Measurements from ENCODE around the gene FAM228A.
"Not testable (repeated sequence)": the region's sequence is repeated elsewhere in the genome, so short reads cannot be mapped to it uniquely, and the experiment has no call there.

The FAM228A gene

GRCh38 chr2:24174851-24175277 lies at the start of gene FAM228A:
Gene FAM228A (plus strand): TSS chr2:24175053. CDS start chr2:24175481, 428 bp downstream.
- H3K9me3 ChIP-seq (ENCODE audit: severe bottlenecking): no peaks in the 10 kb centered on the region
- no peak for TF ChIP-seq CTCF (IDR thresholded peaks at IDR 0.05; ENCODE audit: low read depth, low read length)
- no peak within 1 kb of the TSS for H3K4me3 ChIP-seq (ENCODE audit: low read depth, low read length)
- DNase-seq: no peak
- H3K27ac ChIP-seq: no peak within 1 kb of the TSS
- no peaks in the 10 kb centered on the region for H3K36me3 ChIP-seq
- H3K27me3 ChIP-seq (ENCODE audit: insufficient read depth, low read depth, severe bottlenecking): no peaks in the 10 kb centered on the region

GRCh38 chr2:24125956-24126355 lies 48.9 kb upstream of the FAM228A start:
- H3K9me3 ChIP-seq (ENCODE audit: severe bottlenecking): no peaks in the 10 kb centered on the region
- no peaks in the 10 kb centered on the region for H3K27me3 ChIP-seq (ENCODE audit: insufficient read depth, low read depth, severe bottlenecking)
- no peak for TF ChIP-seq CTCF (IDR thresholded peaks at IDR 0.05; ENCODE audit: low read depth, low read length)
- H3K36me3 ChIP-seq: no peaks in the 10 kb centered on the region
- H3K4me3 ChIP-seq (ENCODE audit: low read depth, low read length): no peak overlapping the region
- H3K27ac ChIP-seq: no peak overlapping the region
- DNase-seq: no peak

GRCh38 chr2:24132543-24132942 lies 42.3 kb upstream of the FAM228A start:
- H3K9me3 ChIP-seq (ENCODE audit: severe bottlenecking): no peaks in the 10 kb centered on the region
- H3K27ac ChIP-seq: no peak overlapping the region
- no peaks in the 10 kb centered on the region for H3K27me3 ChIP-seq (ENCODE audit: insufficient read depth, low read depth, severe bottlenecking)
- no peak for DNase-seq
- no peak for TF ChIP-seq CTCF (IDR thresholded peaks at IDR 0.05; ENCODE audit: low read depth, low read length)
- H3K4me3 ChIP-seq (ENCODE audit: low read depth, low read length): no peak overlapping the region
- H3K36me3 ChIP-seq: no peaks in the 10 kb centered on the region

GRCh38 chr2:24140305-24140704 lies 34.5 kb upstream of the FAM228A start:
- H3K9me3 ChIP-seq (ENCODE audit: severe bottlenecking); DNase-seq; H3K27ac ChIP-seq; H3K27me3 ChIP-seq (ENCODE audit: insufficient read depth, low read depth, severe bottlenecking); H3K36me3 ChIP-seq; H3K4me3 ChIP-seq (ENCODE audit: low read depth, low read length): not testable (repeated sequence)

- DNase-seq: no peak
- no peak overlapping the region for H3K4me3 ChIP-seq (ENCODE audit: low read depth, low read length)
- no peaks in the 10 kb centered on the region for H3K27me3 ChIP-seq (ENCODE audit: insufficient read depth, low read depth, severe bottlenecking)
- H3K9me3 ChIP-seq (ENCODE audit: severe bottlenecking): peaks cover 10% of the 10 kb centered on the region
- TF ChIP-seq CTCF (IDR thresholded peaks at IDR 0.05; ENCODE audit: low read depth, low read length): no peak
- no peaks in the 10 kb centered on the region for H3K36me3 ChIP-seq
- H3K27ac ChIP-seq: no peak overlapping the region
Observed at GRCh38 chr2:24147364-24147763, 27.5 kb upstream of the FAM228A start.

- no peak overlapping the region for H3K4me3 ChIP-seq (ENCODE audit: low read depth, low read length)
- DNase-seq: no peak
- H3K27me3 ChIP-seq (ENCODE audit: insufficient read depth, low read depth, severe bottlenecking): no peaks in the 10 kb centered on the region
- H3K9me3 ChIP-seq (ENCODE audit: severe bottlenecking): peaks cover 10% of the 10 kb centered on the region
- TF ChIP-seq CTCF (IDR thresholded peaks at IDR 0.05; ENCODE audit: low read depth, low read length): no peak
- no peak overlapping the region for H3K27ac ChIP-seq
- H3K36me3 ChIP-seq: no peaks in the 10 kb centered on the region; the same call in 1 of the 2 replicates
Observed at GRCh38 chr2:24152413-24153197, 22.2 kb upstream of the FAM228A start.
